ENCODE data around the gene FDPS.

DNA sequence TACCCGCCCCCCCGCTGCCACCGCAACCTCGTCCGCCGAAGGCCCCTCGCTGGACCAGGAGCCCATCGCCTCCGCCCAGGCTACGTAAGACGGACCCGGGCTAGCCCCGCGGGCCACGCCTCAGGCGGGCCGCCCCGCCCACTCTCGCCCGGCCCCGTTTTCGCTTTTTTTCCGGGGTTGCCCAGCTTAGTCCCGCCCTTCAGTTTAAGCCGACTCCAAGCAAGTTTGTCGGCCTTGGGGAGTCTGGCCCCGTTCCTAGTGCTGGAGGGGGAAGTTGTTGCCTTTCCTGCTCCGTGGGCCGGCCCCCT, 15.0 kb downstream of the FDPS start:
- TF ChIP-seq, protein P1, sequence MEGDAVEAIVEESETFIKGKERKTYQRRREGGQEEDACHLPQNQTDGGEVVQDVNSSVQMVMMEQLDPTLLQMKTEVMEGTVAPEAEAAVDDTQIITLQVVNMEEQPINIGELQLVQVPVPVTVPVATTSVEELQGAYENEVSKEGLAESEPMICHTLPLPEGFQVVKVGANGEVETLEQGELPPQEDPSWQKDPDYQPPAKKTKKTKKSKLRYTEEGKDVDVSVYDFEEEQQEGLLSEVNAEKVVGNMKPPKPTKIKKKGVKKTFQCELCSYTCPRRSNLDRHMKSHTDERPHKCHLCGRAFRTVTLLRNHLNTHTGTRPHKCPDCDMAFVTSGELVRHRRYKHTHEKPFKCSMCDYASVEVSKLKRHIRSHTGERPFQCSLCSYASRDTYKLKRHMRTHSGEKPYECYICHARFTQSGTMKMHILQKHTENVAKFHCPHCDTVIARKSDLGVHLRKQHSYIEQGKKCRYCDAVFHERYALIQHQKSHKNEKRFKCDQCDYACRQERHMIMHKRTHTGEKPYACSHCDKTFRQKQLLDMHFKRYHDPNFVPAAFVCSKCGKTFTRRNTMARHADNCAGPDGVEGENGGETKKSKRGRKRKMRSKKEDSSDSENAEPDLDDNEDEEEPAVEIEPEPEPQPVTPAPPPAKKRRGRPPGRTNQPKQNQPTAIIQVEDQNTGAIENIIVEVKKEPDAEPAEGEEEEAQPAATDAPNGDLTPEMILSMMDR (conservative IDR thresholded peaks at IDR 0.05; ENCODE audit: low read depth, low read length) = no peak
- no peak for TF ChIP-seq EZH2 (IDR thresholded peaks at IDR 0.05; ENCODE audit: borderline replicate concordance, low read depth, low read length, poor library complexity, severe bottlenecking)
